Suprapubic skin (tissue), 4 donors: ENCODE results near the gene KIF6.

Experiments used
- POLR2A ChIP-seq, 2 donors: fragments of 450-650 bp; IDR thresholded peaks; one replicate each; pipeline ENCODE4 v1.6.1; 2017; ENCODE audit warnings: antibody characterized with exemption in 2 of 2, mild to moderate bottlenecking in 2 of 2, moderate library complexity in 2 of 2
- POLR2AphosphoS5 ChIP-seq, 3 donors: sonication (generic); formaldehyde crosslinking; IDR thresholded peaks; one replicate each; pipeline ENCODE4 v1.6.1; 2017; ENCODE audit warnings: antibody characterized with exemption in 3 of 3
- TF ChIP-seq, protein P1 (sequence below), 2 donors: fragments of 200-600 bp in 1 of 2; fragments of 450-650 bp in 1 of 2; sonication (generic) in 1 of 2; IDR thresholded peaks; one replicate each; pipeline ENCODE4 v1.5.1; 2016 to 2019; ENCODE audit warnings: antibody characterized with exemption in 2 of 2, mild to moderate bottlenecking in 1 of 2, moderate library complexity in 1 of 2

DNA sequence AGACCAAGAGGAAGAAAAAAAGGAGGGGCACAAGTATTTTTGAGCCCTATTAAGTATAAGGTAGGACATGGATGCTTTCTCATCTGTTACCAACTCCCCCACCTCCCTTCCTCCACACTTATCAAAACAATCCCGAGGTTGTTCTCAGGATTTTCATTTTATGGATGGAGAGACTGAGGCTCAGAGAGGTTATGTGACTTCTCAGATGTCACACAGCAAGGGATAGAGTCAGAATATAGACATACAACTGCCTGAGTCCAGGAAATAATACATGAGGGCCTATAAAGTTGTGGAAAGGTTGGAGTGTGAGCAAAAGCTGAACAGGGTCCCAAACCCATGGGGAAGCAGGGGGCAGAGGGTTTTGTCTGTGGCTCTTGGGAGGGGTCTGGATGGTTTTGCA is 430.3 kb downstream of the KIF6 start:
- TF ChIP-seq, protein P1, sequence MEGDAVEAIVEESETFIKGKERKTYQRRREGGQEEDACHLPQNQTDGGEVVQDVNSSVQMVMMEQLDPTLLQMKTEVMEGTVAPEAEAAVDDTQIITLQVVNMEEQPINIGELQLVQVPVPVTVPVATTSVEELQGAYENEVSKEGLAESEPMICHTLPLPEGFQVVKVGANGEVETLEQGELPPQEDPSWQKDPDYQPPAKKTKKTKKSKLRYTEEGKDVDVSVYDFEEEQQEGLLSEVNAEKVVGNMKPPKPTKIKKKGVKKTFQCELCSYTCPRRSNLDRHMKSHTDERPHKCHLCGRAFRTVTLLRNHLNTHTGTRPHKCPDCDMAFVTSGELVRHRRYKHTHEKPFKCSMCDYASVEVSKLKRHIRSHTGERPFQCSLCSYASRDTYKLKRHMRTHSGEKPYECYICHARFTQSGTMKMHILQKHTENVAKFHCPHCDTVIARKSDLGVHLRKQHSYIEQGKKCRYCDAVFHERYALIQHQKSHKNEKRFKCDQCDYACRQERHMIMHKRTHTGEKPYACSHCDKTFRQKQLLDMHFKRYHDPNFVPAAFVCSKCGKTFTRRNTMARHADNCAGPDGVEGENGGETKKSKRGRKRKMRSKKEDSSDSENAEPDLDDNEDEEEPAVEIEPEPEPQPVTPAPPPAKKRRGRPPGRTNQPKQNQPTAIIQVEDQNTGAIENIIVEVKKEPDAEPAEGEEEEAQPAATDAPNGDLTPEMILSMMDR (IDR thresholded peaks at IDR 0.05): no peak
- no peak for TF ChIP-seq POLR2A (IDR thresholded peaks at IDR 0.05)
- no peak for TF ChIP-seq POLR2AphosphoS5 (IDR thresholded peaks at IDR 0.05)
